Measurements from ENCODE around the gene GTF2F1.
"Not testable (repeated sequence)": the region's sequence is repeated elsewhere in the genome, so short reads cannot be mapped to it uniquely, and the experiment has no call there.

GTF2F1 gene, protein sequence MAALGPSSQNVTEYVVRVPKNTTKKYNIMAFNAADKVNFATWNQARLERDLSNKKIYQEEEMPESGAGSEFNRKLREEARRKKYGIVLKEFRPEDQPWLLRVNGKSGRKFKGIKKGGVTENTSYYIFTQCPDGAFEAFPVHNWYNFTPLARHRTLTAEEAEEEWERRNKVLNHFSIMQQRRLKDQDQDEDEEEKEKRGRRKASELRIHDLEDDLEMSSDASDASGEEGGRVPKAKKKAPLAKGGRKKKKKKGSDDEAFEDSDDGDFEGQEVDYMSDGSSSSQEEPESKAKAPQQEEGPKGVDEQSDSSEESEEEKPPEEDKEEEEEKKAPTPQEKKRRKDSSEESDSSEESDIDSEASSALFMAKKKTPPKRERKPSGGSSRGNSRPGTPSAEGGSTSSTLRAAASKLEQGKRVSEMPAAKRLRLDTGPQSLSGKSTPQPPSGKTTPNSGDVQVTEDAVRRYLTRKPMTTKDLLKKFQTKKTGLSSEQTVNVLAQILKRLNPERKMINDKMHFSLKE

DNA sequence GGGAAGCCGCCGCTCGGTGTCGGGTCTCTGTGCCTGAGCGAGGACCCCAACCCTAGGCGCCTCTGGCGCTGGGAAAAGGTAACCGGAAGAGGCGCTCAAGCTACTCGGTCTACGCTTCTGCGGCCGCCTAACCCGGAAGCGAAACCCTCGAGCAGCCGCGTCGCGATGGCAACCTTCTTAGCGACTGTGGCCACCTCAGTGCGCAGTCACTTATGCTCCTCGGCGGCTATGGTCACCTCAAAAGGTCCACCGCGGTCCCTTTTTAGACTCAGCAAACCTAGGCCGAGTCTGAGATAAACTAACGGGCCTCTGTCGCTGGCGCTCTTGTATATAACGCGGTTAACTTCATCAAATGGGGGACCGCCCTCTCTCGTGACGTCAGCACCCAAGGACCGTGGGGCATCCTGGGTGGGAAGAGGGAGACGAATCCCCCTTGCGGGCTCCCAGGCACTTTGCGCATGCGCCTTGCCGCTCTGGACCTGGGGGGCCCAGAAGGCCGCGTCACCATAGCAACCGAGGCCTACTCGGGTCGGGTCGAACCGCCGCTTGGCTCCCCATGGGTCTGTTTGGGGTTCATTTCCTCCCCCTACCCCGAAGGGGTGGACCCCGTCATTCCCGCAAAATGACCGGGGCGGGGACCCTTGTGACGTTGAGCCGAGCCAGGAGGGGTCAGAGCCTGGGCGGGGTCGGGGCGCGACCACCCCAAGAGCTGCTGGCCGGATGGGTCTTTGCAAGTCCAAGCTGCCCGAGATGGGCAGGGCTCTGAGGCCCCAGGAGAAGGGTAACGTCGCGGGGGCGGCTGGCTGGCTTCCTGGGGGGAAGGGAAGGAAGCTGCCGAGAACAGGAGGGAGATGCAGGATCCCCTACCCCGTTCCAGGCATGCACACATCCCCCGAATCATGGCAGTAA lies at the start of gene GTF2F1:
Gene GTF2F1, minus strand, starts transcription at position 91 of the 909 bp plus-strand sequence. CDS start 169 bp downstream, outside the sequence.
- DNase-seq, result peak; percentile 92

DNA sequence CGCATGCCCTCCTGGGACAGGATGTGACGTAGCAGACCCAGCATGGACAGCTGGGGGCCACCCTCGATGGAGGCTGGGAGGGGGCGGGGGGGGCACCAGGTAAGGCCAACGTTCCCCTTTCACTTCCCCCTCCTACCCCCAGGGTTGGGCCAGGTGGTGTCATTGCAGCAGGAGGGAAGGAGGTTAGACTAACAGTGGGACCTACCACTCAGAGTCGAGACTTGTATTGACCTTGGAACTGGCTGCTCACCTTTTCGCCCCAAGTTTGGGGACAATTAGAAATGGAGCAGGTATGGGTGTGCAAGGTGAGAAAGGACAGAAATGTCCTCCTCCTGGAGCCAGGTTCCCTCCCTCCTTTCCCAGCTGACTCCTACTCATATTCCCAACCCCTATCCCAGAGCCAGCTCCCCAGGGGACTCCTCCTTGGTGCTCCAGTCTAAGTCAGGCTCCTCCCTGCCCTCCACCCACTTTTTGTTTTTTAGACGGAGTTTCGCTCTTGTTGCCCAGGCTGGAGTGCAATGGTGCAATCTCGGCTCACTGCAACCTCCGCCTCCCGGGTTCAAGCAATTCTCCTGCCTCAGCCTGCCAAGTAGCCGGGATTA lies 49.2 kb upstream of the GTF2F1 start:
- no peak for DNase-seq

DNA sequence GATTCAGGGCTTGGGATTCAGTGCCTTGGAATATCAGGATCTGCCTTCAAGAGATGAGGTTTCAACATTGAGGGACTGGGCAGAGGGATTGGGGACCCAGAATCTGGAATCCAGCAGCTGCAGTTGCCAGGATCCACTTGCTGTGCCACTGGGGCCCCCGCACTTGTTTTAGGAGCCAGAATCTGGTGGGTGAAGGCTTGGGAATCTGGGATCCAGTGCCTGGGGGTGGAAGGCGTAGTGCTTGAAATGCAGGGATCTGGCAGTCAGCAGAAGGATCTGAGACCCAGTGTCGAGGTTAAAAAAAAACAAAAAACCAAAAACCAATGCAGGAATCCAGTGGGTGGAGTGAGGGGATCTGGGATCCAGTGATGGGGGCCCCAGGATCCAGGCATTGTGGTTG lies 47.9 kb upstream of the GTF2F1 start:
- no peak for DNase-seq

DNA sequence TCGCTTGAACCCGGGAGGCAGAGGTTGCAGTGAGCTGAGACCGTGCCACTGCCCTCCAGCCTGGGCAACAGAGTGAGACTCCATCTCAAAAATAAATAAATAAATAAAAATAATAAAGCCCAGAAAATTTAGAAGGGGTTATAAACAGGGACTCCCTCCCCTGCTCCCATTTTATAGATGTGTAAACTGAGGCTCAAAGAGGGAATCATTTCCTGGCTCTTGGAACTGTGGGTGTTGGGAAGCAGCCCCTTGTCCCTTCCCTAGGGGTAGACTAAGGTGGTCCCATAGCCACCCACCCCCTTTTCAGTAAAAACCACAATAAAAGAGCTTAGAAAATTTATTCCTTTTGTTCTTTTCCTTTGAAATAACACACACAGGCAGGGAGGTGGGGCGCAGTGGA lies 46.8 kb upstream of the GTF2F1 start:
- DNase-seq, result no peak

DNA sequence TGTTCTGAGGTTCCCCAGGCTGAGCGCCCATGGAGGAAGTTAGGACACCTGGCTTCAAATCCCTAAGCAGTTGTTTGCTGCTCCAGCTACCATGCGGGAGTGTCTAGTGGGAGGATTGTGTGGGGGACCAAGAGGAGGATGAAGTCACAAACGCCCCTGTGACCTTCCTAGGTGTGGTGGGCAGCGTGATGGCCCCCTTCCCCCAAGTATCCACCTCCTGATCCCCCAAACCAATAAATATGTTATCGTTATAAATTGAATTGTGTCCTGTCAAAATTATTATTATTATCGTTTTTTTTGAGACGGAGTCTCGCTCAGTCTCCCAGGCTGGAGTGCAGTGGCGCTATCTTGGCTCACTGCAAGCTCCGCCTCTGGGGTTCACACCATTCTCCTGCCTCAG lies 40.7 kb upstream of the GTF2F1 start, which contains the start of gene SLC25A41:
Gene SLC25A41, minus strand, starts transcription at position 101 of the 400 bp plus-strand sequence. Its CDS starts 70 bp downstream, at position 31.
- no peak for DNase-seq

DNA sequence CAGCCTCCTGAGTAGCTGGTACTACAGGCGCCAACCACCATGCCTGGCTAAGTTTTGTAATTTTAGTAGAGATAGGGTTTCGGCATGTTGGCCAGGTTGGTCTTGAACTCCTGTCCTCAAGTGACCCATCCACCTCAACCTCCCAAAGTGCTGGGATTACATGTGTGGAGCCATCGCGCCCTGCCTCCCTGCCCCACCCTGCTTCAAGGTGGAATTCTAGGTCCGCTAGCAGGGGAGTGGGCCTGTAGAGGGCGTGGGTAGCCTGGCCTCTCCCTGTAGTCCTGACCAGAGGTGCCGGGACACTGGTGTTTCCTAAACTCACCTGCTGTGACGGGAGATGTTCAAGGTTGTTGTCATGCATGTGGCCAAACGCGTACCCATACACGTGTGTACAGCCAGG lies 40.2 kb upstream of the GTF2F1 start:
- DNase-seq, result no peak

DNA sequence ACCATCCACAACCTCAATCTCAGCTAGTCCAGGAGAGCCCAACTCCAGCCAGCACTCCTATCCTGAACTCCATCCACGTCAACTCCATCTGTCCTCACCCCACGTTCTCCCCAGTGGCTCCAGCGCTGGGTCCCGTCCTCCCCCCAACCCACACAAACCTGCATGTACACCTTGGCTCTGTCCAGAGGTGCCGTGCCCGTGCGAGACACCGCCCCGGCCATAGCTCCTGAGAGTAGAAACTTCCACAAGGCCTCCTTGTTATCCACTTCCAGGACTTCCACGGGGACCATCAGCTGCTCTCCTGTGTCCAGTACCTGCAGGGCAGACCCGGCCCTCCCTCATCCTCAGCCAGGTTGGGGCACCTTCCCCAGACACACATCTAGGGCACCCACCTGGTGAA lies 38.9 kb upstream of the GTF2F1 start:
- no peak for DNase-seq

DNA sequence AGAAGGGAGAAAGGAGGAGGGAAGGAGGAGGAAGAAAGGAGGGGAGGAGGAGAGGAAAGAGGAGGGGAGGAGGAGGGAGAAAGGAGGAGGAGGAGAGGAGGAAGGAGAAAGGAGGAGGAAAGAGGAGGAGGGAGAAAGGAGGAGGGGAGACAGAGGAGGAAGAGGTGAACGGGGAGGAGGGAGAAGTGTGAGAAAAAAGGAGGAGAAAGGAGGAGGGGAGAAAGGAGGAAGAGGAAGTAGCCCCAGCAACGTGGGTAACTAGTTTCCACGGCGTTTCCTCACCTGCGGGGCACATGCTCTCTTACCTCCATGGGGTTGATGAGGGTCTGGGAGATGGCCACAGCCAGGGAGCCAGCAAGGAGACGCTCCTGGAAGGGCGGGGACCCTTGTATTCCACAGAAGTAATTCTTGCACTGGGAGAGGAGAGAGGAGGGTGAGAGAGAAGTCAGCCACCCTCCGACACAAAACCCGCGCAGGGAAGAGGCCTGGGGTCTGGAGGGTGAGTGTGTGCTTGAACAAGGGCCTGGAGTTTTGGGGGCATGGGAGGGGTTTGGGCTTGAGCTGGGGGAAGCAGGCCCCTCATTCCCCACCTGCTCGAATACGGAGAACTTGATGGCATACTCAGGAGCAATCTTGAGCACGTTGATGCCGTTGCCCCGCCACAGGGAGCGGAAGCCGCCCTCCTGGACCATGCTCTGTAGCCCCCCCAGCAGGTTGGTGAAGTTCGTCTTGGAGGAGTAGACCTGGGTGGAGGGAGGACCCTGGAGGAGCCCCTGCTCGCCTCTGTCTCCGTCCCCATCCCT lies 36.7 kb upstream of the GTF2F1 start:
- DNase-seq, result no peak

DNA sequence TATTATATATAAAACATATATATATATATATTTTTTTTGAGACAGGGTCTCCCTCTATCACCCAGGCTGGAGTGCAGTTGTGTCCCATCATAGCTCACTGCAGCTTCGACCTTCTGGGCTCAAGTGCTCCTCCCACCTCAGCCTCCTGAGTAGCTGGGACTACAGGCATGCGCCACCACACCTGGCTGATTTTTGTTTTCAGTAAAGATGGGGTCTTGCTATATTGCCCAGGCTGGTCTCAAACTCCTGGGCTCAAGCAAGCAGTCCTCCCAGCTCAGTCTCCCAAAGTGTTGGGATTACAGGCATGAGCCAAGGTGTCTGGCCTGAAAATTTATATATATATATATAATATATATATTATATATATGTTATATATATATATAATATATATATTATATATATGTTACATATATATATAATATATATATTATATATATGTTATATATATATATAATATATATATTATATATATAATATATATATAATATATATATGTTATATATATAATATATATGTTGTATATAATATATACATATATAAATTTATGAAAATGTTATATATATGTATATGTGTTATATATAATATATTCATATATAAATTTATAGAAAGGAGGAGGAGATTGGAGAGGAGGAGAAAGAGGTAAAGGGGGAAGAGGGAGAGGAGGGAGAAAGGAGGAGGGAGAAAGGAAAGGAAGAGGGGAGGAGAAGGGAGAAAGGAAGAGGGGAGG lies 35.9 kb upstream of the GTF2F1 start:
- DNase-seq, result not testable (repeated sequence)

DNA sequence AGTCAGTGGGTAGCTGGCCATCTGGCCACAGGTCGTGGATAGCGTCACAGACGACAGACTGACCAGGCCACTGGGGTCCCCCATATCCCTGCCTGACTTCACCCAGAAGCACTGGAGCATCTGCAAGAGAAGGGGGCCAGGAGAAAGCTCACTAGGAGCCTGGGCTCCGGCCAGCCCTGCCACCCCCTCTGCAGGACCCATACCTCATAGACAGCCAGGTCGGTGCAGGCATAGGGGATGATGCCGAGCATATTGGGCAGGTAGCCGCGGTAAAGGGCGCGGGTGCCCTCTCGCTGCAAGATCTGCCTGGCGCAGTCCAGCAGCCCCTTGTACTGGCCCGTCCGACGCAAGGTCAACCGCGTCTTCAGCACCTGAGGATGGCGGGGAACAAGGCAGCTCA lies 34.2 kb upstream of the GTF2F1 start:
- no peak for DNase-seq

DNA sequence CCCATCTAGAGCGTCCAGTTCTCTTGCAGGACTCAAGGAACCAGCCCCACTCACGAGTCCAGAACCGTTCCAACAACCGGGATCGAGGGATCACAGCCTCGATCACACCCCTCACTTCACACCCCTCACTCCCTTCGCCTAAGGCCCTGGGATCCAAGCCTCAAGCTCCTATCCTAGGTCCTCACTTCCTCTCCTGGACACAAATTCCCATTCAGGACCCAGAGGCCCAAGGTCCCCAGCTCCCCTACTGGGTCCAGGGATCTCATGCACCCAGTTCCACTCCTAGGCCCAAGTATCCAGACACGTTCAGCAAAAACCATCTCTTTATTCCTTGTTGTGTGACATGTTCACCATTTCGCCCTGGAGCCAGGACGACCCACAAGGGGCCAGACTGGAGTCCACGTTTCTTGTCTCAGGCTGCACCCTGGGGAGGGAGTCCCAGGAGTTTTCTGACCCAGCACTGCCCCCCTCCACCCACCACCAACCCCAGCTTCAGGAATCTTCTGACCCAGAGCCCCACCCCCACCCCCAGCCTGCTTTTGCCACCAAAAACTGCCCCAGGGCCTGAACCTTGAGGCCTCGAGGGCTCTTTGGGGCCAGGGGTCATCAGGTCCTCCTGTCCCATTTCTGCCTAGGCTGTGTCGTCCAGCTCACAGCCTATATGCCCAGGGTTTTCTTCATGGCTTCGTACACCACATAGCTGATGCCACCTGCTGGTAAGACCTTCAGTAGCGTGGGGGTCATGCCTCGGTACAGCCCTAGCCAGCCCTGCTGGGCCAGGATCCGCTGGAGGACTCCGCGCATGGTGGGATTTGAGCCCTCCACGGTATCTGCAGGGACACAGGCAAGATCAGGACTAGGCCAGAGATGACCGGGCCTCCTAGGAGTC lies 33.0 kb upstream of the GTF2F1 start:
- no peak for DNase-seq

DNA sequence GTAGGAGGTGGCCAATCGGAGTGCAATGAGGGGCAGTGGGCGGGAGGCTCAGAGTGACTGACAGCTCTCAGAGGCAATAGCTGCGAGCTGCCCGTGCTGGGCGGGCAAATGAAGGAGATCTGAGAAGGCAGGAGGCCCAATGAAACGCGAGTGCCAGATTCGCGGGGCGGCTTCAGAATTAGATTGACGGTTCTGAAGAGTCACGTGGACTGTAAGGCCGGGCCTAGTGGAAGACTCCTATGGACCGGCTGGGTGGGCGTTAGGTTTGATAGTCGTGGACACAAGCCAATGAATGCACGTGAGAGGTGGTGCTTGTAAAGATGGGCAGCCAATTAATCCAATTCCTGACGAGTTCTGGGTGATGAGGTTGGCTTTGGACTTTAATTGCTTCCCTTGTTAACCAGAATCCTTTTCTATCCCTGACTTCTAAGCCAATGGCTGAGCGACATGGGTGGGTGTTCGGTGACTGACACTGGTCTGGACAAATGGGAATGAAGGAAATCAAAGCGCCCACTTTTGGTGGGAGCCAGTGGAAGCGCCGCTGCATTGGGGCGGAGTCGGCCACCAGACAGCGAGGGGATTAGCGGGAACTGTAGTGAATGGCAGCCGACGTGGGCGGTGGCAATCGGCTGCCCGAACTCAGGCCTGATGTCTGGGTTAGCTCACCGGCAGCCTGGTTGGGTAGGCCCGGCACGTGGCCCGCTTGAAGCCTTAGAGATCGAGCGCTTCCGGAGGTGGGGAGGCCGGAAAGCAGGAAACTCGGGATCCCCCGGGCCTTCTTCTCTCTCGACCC lies 32.2 kb upstream of the GTF2F1 start:
- peak; percentile 100 for DNase-seq

DNA sequence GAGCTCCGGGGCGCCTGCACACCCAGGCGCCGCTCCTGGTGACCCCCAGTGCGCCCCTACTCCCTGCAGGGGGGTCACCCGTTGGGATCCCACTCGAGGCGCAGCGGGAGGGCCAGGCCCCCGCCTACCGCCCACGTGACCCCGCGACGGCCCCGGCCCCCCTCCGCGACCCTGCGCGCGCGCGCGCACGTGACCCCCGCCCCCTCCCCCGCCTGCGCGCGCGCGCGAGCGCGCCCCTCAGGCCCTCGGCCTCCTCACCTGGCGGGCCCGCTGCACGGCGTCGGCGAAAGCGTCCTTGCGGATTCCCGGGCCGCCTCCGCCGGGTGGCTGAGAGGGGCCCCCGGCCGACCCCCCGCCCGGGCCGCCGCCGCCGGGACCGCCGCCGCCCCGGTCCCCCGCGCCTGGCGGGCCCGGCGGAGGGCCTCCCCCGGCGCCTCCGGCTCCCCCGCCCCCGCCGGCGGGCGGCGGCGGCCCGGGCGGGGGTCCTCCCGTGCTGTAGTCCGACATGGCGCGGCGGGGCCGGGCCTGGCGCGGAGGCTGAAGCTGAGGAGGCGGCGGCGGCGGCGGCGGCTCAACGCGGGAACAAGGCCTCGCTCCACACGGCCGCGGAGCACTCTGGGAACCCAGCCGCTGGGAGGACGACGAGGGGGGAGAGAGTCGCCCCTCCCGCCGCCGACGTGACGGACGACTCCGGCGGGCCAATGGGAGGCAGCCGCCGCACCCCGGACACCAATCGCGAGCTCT lies 31.4 kb upstream of the GTF2F1 start, which contains the start of gene KHSRP:
Gene KHSRP, minus strand, starts transcription at position 617 of the 744 bp plus-strand sequence. Its CDS starts 110 bp downstream, at position 507.
- DNase-seq, result peak; percentile 38

DNA sequence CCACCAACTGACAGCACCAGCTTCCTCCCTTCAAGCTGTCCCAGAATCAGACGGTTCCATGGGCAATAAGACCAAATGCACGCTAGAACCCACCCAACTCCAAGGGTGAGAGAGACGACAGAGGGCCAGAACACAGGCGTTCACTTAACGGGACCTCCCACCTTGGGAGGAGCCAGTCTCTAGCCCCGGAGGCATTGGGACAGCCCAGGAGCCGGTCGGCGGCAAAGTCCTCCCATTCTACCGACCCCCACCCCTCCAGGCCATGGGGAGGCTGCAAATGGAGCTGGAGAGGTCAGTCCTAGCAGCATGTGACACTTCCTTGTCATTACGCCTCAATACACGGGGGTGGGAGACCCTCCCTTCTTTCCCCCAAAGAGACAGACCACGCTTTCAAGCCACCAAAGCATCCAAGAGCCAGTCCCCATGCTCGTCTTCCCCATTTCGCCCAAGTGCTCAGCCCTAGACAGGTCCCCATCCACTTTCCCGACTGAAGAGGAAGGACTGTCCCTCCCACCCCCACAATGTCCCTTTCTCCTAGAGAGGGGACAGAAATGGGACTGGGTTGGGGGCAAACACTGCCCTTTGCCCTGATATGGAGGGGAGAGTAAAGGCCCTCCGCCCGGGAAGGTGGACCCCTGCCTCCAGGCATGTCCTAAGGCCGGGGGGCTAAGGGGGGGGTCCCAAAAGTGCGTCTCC lies 30.7 kb upstream of the GTF2F1 start:
- peak; percentile 57 for DNase-seq

DNA sequence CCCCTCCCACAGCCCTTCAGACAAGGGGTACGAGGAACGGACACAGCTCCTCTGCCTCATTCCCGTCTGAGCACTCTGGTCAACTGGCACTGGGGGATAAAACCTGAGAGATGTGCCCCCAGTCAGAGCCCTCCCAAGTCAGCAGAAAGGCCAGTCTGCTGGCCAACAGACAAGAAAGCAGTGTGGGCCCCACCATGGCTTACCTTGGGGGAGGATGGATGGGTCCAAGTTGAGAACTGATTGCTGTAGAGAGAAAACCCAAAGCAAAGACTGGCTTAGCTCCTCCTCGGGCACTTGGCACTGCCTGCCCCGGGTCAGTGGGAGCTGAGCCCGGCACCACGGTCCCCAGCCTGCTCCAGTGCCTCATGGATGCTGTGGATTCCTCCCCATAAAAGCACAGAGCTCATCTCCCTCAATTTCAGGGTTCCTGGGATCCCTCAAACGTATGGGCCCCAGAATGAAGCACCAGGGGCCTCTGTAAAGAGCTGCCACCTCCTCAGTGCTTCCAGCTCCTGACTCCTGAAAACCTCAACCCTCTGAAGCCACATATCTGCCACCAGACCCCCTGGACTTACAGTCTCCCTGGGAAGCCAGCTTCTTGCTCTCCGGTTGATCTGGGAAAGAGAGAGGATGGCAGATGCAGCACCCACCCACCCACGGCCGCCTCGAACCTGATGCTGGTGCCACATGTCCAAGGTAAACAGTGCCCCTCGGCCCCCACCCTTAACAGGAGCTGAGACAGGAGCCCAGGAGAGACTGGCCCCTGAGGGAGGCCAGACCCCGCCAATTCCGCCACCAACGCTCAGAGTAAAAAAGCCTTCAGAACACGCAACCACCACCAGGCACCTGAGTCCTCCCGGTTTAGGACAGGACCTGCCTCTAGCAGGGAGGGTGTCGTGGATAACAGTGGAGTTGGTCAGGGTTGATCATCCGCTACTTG lies 28.4 kb upstream of the GTF2F1 start:
- no peak for DNase-seq

DNA sequence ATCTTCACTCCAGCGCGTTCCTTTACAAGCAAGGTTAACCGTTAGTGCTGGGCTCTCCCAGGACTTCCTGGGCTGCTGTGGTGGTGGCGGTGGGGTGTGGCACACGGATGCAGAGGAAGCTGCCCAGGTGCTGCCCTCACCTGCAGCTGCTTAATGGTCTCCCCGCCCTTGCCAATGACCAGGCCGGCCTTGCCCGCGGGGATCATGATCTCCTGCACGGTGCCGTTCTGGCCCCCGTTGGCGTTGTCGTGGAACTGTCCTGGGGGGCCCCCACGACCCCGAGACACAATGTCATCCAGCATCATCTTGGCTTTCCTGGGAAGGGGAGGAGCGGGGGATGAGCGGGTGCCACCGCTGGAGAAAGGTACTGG lies 25.6 kb upstream of the GTF2F1 start:
- no peak for DNase-seq

All from RPMI8226 (cell line).